Measurements from ENCODE around the gene NAB1.

Gene NAB1

GRCh38 chr2:190649798-190650390, 1.0 kb downstream of the NAB1 start (continued):
- no peak for TF ChIP-seq MYNN (tag by site-specific recombination; IDR thresholded peaks at IDR 0.05; ENCODE audit: borderline replicate concordance)
- no peak for TF ChIP-seq ZFP3 (tag by site-specific recombination; IDR thresholded peaks at IDR 0.05; ENCODE audit: low read depth)
- TF ChIP-seq ZBTB17 (tag by site-specific recombination; IDR thresholded peaks at IDR 0.05), result peak; percentile 75

GRCh38 chr2:190651413-190651812, 2.5 kb downstream of the NAB1 start:
- no peaks in the 10 kb centered on the region for H3K9me3 ChIP-seq (ENCODE audit: control insufficient read depth, insufficient read depth, low read depth, low read length)
- H3K4me3 ChIP-seq (ENCODE audit: low read depth, low read length), result no peak overlapping the region
- TF ChIP-seq ATF2 (tag by site-specific recombination; IDR thresholded peaks at IDR 0.05; ENCODE audit: low read depth) (no peak), ZNF341 (tag by site-specific recombination; IDR thresholded peaks at IDR 0.05; ENCODE audit: low read depth) (no peak), ZNF645 (tag by site-specific recombination; IDR thresholded peaks at IDR 0.05) (no peak), SCRT1 (tag by site-specific recombination; IDR thresholded peaks at IDR 0.05; ENCODE audit: borderline replicate concordance) (no peak), ZNF132 (tag by site-specific recombination; IDR thresholded peaks at IDR 0.05; ENCODE audit: borderline replicate concordance) (no peak), ZBTB26 (tag by site-specific recombination; optimal IDR thresholded peaks at IDR 0.05) (no peak), ZNF175 (tag by site-specific recombination; IDR thresholded peaks at IDR 0.05) (no peak), KLF10 (tag by site-specific recombination; IDR thresholded peaks at IDR 0.05) (no peak), PRDM4 (tag by site-specific recombination; IDR thresholded peaks at IDR 0.05) (no peak), ZNF266 (tag by site-specific recombination; IDR thresholded peaks at IDR 0.05; ENCODE audit: low read depth) (no peak)
- H3K36me3 ChIP-seq (ENCODE audit: control insufficient read depth in 2 of 2, insufficient read depth in 1 of 2, low read length in 2 of 2), result no peaks in the 10 kb centered on the region
- peaks cover 12% of the 10 kb centered on the region; the same call in 1 of the 2 replicates for H3K4me1 ChIP-seq (ENCODE audit: control insufficient read depth, insufficient read depth, low read length)
- ChIA-PET CTCF (interaction anchor here (0.6 to 1.4 kb wide), 2 partner anchors 29 to 331 kb away, joined by 3 read pairs; no protein-coding TSS in a partner anchor), POLR2A (no interaction called here)
- H3K27ac ChIP-seq (ENCODE audit: extremely low read depth, low read depth, low read length), result no peak overlapping the region

- no peaks in the 10 kb centered on the region for H3K36me3 ChIP-seq (ENCODE audit: control insufficient read depth in 2 of 2, insufficient read depth in 1 of 2, low read length in 2 of 2)
- TF ChIP-seq ZNF175 (tag by site-specific recombination; IDR thresholded peaks at IDR 0.05) (no peak), PBX3 (CRISPR knock-in tag; IDR thresholded peaks at IDR 0.05) (no peak), ZNF174 (tag by site-specific recombination; IDR thresholded peaks at IDR 0.05) (no peak), PRDM6 (tag by site-specific recombination; IDR thresholded peaks at IDR 0.05) (peak; percentile 42; the same call in 1 of the 2 replicates), GLI2 (tag by site-specific recombination; IDR thresholded peaks at IDR 0.05; ENCODE audit: borderline replicate concordance, low read depth) (no peak), ZNF280C (tag by site-specific recombination; IDR thresholded peaks at IDR 0.05) (no peak), ZNF324 (tag by site-specific recombination; IDR thresholded peaks at IDR 0.05) (no peak)
- no peaks in the 10 kb centered on the region for H3K9me3 ChIP-seq (ENCODE audit: control insufficient read depth, insufficient read depth, low read depth, low read length)
- POLR2A ChIA-PET, result no interaction called here
- CTCF ChIA-PET, result interaction anchor here (0.6 to 1.0 kb wide), 2 partner anchors 24 to 367 kb away, joined by 4 read pairs; no protein-coding TSS in a partner anchor
- no peak overlapping the region for H3K4me3 ChIP-seq (ENCODE audit: low read depth, low read length)
- H3K27ac ChIP-seq (ENCODE audit: extremely low read depth, low read depth, low read length), result no peak overlapping the region
- peaks cover 12% of the 10 kb centered on the region; the same call in 1 of the 2 replicates for H3K4me1 ChIP-seq (ENCODE audit: control insufficient read depth, insufficient read depth, low read length)
Observed at GRCh38 chr2:190653231-190653630, 4.3 kb downstream of the NAB1 start.

Measured in HEK293 (cell line).